Cerebellar nuclear complex (tissue), 1 donor: ENCODE results near the gene CRTC3.
"Not testable (repeated sequence)": the region's sequence is repeated elsewhere in the genome, so short reads cannot be mapped to it uniquely, and the experiment has no call there.

Experiments
- DNase-seq, 2 experiments: peaks; one replicate each; lab custom pipeline; 2025; lab: John Stamatoyannopoulos, UW

The CRTC3 gene

DNA sequence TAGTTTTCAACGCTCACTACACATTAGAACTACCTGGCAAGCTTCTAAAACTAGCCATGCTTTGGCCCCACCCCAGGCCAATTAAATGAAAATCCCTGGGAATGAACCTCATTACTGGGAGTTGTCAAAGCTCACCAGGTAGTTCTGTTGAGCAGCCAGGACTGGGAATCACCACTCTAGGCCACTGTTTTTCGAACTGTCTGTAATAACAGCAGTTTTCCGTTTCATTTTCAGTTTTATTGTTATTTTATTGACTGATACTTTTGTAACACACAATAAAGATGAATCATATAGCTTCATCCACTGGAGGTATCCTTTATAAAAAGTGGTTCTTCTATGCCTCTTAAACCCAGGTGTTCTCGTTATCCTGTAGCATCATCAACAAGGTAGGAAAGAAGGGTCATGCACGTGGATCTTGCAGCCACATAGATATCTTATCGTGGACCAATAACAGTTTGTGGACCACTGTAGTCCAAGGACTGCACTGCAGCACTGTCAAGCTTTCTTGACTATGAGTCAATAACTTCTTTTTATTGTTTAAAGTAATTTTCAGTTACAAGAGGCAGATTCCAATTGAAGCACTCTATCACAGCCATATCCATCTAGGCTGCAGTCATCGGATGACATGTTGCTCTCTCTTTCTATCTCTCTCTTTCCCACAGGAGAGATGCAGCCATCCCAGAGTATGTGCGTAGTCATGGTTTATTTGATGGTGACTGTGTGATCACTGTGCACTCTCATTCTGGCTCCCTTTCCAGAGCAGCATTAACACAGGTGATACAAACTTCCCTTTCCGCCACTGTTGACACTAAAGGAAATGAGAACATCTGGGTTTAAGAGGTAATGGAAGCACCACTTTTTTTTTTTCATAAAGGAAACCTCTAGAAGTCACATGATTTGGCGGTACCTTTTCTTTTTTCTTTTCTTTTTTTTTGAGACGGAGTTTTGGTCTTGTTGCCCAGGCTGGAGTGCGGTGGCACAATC is 148.4 kb downstream of the CRTC3 start:
- no peak for DNase-seq

- DNase-seq, result no peak
Measured at GRCh38 chr15:90679959-90680358, 150.2 kb downstream of the CRTC3 start.

- DNase-seq, result no peak
Measured at GRCh38 chr15:90680371-90680935, 150.7 kb downstream of the CRTC3 start.

DNA sequence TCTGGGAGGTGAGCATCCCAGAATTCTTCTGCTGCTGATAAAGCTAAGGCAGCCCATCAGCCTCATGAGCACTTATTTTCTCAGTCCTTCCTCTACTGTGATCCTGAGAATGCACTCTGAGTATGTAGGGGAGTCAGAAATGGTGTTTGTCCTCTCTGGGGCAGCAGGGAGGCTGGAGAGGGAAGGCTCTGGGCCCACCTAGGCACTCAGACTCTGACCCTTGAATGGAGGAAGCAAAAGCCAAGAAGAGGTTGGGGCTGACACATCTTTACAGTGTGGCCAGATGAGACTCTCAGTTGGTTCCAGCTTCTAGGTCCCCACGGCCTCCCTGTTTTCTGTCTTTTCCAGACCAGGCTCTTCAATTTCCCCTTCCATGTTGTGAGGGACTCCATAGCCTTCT is 151.3 kb downstream of the CRTC3 start:
- no peak for DNase-seq

DNA sequence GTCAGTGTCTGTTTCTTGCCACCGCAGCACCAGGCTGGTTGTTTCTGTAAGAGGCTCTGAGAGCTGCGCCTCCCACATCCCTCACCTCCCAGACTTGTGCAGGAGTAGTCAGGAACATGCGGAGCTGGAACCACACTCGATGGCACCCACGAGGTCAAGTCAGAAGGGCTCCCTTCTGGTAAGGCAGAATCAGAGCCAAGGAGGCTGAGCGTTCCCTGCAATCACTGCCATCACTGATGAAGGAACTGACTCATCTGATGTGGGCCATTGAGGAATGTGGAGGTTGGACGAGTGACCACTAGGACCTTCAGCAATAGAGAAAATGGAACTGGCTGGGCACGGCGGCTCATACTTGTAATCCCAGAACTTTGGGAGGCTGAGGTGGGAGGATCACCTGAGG is 151.8 kb downstream of the CRTC3 start:
- DNase-seq, result no peak

- no peak for DNase-seq
Measured at GRCh38 chr15:90683371-90683770, 153.6 kb downstream of the CRTC3 start.

DNA sequence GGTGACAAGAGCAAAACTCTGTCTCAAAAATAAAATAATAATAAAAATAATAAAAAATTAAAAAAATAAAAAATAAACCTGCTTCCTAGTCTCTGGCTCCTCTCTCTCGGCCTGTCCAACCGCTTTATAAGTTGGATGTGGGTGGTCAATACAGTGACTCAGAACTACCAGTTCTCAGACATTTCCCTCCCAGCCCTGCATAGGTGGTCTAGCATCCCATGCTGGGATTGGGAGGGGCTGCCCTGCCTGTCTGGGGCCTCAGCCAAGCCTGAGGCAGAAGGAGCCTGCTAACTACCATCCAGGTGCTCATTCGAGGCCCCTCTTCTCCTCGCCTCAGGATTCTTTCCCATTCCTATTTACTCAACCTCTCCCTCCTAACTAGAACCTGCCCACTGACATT is 154.2 kb downstream of the CRTC3 start:
- no peak for DNase-seq

GRCh38 chr15:90684281-90684680 is 154.6 kb downstream of the CRTC3 start:
- DNase-seq, result no peak

- DNase-seq, result no peak
Measured at GRCh38 chr15:90685591-90686434, 156.1 kb downstream of the CRTC3 start.

DNA sequence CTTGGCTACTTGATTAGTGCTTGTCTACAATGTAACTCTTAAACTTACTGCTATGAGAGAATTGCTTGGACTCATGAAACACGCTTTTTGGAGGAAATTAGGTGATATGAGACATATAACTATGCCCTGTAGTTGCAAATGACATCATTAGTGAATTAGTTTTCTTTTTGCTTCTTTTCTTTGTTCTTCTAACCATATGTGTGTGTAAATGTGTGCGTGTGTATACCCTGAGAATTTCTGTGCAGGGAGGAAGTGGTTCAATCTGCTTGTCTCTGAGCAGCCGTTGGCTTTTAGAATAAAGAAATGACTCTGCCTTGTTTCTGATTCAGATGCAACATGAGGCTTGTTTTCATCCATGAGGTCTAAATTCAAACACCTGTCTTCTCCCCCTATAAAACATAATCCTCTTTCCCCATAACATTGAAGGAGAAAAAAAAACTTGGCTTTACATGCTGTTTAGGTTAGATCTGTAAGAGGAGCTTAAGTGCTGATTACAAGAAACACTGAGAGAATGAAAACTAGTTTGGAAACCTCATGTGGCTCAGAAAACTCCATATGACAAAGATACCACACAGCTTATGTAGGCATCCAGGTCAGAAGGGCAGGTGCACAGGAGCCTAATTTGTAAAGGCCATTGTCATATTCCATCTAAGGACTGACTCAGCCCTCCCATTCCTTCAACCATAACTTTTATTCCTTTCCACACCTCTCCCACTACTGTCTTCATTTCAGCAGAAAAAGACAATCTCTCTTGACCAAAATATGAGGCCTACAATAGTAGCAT is 156.9 kb downstream of the CRTC3 start:
- no peak for DNase-seq

GRCh38 chr15:90689326-90689961 is 159.7 kb downstream of the CRTC3 start:
- not testable (repeated sequence) for DNase-seq

- no peak for DNase-seq
Measured at GRCh38 chr15:90690585-90690984, 160.9 kb downstream of the CRTC3 start.

DNA sequence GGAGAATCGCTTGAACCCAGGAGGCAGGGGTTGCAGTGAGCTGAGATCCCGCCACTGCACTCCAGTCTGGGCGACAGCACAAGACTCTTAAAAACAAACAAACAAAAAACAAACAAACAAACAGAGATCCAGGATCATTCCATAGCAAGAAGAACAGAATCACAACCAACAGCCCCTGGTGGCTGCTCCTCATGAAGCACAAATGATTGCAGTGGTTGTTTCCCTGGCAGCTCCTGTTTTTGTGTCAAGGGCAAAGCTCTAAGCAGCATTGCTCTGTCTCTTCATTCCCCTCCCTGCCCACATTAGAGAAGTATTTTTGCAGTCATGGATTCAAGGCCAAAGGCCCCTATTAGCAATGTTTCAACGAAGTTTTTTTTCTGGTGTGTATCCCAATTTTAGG is 161.6 kb downstream of the CRTC3 start:
- no peak for DNase-seq

DNA sequence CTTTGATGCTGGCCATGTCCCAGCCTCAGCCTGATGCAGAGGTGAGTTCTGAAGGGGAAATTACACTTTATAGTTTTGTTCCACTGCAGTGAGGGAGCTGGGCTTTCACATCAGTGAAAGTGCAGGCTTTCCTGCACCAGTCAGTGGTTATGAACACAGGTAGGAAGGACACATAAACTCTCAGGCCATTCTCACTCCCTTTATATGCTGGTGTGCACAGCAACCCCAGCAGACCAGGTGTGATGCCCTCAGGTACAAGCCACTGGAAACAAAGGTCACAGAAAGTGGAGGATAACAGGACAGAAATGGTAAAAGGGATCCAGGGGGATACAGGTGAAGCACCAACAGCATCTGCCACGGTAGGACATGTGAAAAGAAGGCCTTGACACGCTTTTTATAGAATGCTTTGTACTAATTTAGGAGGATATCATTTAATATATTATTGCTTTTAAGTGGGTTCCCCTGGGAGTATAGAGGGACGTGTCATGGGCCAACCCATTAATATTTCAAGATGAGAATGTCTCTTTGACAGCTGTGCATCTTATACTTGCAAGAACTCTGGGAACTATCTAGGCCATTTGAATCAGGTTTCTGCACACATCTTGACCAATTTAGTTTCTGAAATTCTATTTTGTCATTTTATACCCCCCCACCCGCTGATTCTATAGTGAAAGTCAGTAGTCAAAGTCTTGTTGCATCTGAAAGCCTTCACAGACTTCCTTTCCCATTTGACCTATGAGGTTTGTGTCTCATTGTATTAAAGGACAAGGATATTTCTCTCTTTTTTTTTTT is 162.5 kb downstream of the CRTC3 start:
- DNase-seq, result no peak
